ENCODE measurements around the gene POMT1. TPM values are rescaled to one million over a fixed set of nuclear protein-coding genes. Genes with fewer than 3 reads are reported as not detected.
"Not testable (repeated sequence)": the region's sequence is repeated elsewhere in the genome, so short reads cannot be mapped to it uniquely, and the experiment has no call there.

POMT1 gene
- 10 to 100 TPM; 16.6 to 62.0 (median 34.1) TPM for total RNA-seq

- peak in 2 of 3 donors; percentile 41 to 68 for TF ChIP-seq POLR2AphosphoS5 (IDR thresholded peaks at IDR 0.05)
- no peak for TF ChIP-seq POLR2A (IDR thresholded peaks at IDR 0.05)
- TF ChIP-seq EP300 (IDR thresholded peaks at IDR 0.05) = no peak
- no peak for TF ChIP-seq CTCF (IDR thresholded peaks at IDR 0.05)
- WGBS = under 1% methylated on average over 70 of the region's 83 CpGs
- DNase-seq (ENCODE audit: low spot score in 2 of 2) = peak; percentile 89 to 93
- no peaks in the 10 kb centered on the region for H3K27me3 ChIP-seq
- H3K4me1 ChIP-seq = peaks cover 37% of the 10 kb centered on the region
- no peaks in the 10 kb centered on the region for H3K9me3 ChIP-seq
- peak within 1 kb of the TSS; percentile 53 for H3K27ac ChIP-seq
- H3K36me3 ChIP-seq = peaks cover 18% of the 10 kb centered on the region
- H3K4me3 ChIP-seq = peak within 1 kb of the TSS; percentile 82
Measured at GRCh38 chr9:131502781-131503625, at the start of gene POMT1. TSS of gene POMT1 (plus strand) at chr9:131502918. CDS start at chr9:131504219, 1,301 bp downstream.

- TF ChIP-seq POLR2A (IDR thresholded peaks at IDR 0.05) (no peak), EP300 (IDR thresholded peaks at IDR 0.05) (no peak), CTCF (IDR thresholded peaks at IDR 0.05) (no peak), POLR2AphosphoS5 (IDR thresholded peaks at IDR 0.05) (no peak)
- Histone ChIP-seq H3K36me3 (peaks cover 90% of the 10 kb centered on the region), H3K4me1 (no peaks in the 10 kb centered on the region), H3K27ac (no peak overlapping the region), H3K27me3 (no peaks in the 10 kb centered on the region), H3K9me3 (no peaks in the 10 kb centered on the region), H3K4me3 (no peak overlapping the region)
- no peak for DNase-seq (ENCODE audit: low spot score in 2 of 2)
Measured at GRCh38 chr9:131454028-131454427, 48.7 kb upstream of the POMT1 start.

- not testable (repeated sequence) for H3K9me3 ChIP-seq, H3K4me3 ChIP-seq, H3K27ac ChIP-seq, H3K4me1 ChIP-seq, H3K27me3 ChIP-seq
- H3K36me3 ChIP-seq = peaks cover 92% of the 10 kb centered on the region
- DNase-seq (ENCODE audit: low spot score in 2 of 2) = peak in 1 of 2 donors; percentile 51
- 93% methylated on average over 7 of the region's 10 CpGs for WGBS
Measured at GRCh38 chr9:131455655-131456054, 47.1 kb upstream of the POMT1 start.

GRCh38 chr9:131457746-131458145 is 45.0 kb upstream of the POMT1 start:
- DNase-seq (ENCODE audit: low spot score in 2 of 2) = peak in 1 of 2 donors; percentile 30

GRCh38 chr9:131459056-131459455 is 43.7 kb upstream of the POMT1 start:
- Histone ChIP-seq H3K36me3 (peaks cover 98% of the 10 kb centered on the region), H3K27ac (no peak overlapping the region), H3K9me3 (no peaks in the 10 kb centered on the region), H3K27me3 (no peaks in the 10 kb centered on the region), H3K4me3 (no peak overlapping the region), H3K4me1 (no peaks in the 10 kb centered on the region)
- TF ChIP-seq POLR2A (IDR thresholded peaks at IDR 0.05) = no peak
- TF ChIP-seq POLR2AphosphoS5 (IDR thresholded peaks at IDR 0.05) = no peak
- TF ChIP-seq EP300 (IDR thresholded peaks at IDR 0.05) = no peak
- 89% methylated on average over 10 of the region's 10 CpGs for WGBS
- DNase-seq (ENCODE audit: low spot score in 2 of 2) = peak in 1 of 2 donors; percentile 38

More at GRCh38 chr9:131457746-131458145, 45.0 kb upstream of the POMT1 start:
- Histone ChIP-seq H3K4me1 (no peaks in the 10 kb centered on the region), H3K9me3 (no peaks in the 10 kb centered on the region), H3K36me3 (peaks cover 97% of the 10 kb centered on the region), H3K4me3 (no peak overlapping the region), H3K27me3 (no peaks in the 10 kb centered on the region), H3K27ac (no peak overlapping the region)
- no peak for TF ChIP-seq POLR2A (IDR thresholded peaks at IDR 0.05)
- no peak for TF ChIP-seq POLR2AphosphoS5 (IDR thresholded peaks at IDR 0.05)
- TF ChIP-seq CTCF (IDR thresholded peaks at IDR 0.05) = no peak
- no peak for TF ChIP-seq EP300 (IDR thresholded peaks at IDR 0.05)
- WGBS = 88% methylated on average over 10 of the region's 10 CpGs

GRCh38 chr9:131461166-131461565 is 41.6 kb upstream of the POMT1 start:
- Histone ChIP-seq H3K36me3 (peaks cover 98% of the 10 kb centered on the region), H3K4me1 (no peaks in the 10 kb centered on the region), H3K27ac (no peak overlapping the region), H3K27me3 (no peaks in the 10 kb centered on the region), H3K9me3 (no peaks in the 10 kb centered on the region), H3K4me3 (no peak overlapping the region)
- WGBS = 93% methylated on average over 1 of the region's 1 CpG
- DNase-seq (ENCODE audit: low spot score in 2 of 2) = peak in 1 of 2 donors; percentile 38
- no peak for TF ChIP-seq EP300 (IDR thresholded peaks at IDR 0.05)
- TF ChIP-seq CTCF (IDR thresholded peaks at IDR 0.05) = no peak
- no peak for TF ChIP-seq POLR2AphosphoS5 (IDR thresholded peaks at IDR 0.05)
- TF ChIP-seq POLR2A (IDR thresholded peaks at IDR 0.05) = no peak

All from suprapubic skin (tissue), 4 donors.